ENCODE results near the gene PIGQ. TPM values are rescaled to one million over a fixed set of nuclear protein-coding genes. Genes with fewer than 3 reads are reported as not detected.

Gene PIGQ
- total RNA-seq, 1 donor from 2014 or later = 34.1 TPM

DNA sequence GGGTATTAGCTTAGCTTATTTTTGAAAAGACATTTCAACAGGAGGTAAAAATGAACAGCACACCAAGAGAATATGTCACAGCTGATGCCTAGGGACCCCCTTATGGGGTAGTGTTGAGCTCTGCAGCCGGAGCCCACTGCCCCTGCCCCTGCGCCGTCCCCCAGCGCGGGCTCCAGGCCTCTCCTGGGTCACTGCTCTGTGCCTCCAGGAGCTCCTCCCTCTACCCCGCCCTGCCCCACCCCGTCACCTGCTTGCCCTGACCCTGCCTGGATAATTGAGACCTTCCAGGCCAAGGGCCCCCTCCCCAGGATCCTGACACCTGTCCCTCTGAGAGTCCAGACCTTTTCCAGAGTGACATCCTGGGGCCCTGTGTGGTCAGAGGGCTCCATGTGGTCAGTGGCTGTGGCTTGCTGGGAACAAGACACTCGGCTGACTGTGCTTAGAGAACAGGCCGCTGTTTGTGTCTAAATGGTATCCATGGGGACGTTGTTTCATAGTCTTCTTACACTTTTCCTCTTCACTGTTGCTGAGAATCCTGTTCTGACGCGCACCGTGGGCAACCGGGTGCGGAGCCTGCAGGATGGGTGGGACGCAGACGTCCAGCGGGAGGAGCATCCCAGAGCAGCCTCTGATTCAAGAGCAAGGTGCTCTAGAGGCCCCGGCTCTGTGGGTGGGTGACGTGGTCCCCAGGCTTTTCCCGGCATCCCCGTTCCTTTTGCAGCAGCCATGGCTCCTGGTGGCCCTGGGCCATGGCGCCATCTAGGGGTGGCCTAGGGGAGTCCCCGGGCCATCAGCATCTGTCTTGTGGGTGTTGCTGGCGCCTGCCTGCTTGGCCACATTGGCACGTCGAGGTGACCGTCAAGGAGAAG is 41.0 kb downstream of the PIGQ start:
- H3K9me3 Mint-ChIP-seq (ENCODE audit: low read depth) = no peaks in the 10 kb centered on the region
- H3K36me3 Mint-ChIP-seq (ENCODE audit: low read depth) = no peaks in the 10 kb centered on the region
- DNase-seq (ENCODE audit: low spot score) = no peak
- H3K27ac Mint-ChIP-seq (ENCODE audit: unreplicated experiment) = no peak overlapping the region
- peak; percentile 74 for TF ChIP-seq CTCF (IDR thresholded peaks at IDR 0.05)
- H3K27me3 Mint-ChIP-seq (ENCODE audit: low read depth) = no peaks in the 10 kb centered on the region
- H3K4me1 Mint-ChIP-seq (ENCODE audit: low read depth) = peaks cover 2% of the 10 kb centered on the region
- H3K4me3 Mint-ChIP-seq (ENCODE audit: unreplicated experiment) = no peak overlapping the region

DNA sequence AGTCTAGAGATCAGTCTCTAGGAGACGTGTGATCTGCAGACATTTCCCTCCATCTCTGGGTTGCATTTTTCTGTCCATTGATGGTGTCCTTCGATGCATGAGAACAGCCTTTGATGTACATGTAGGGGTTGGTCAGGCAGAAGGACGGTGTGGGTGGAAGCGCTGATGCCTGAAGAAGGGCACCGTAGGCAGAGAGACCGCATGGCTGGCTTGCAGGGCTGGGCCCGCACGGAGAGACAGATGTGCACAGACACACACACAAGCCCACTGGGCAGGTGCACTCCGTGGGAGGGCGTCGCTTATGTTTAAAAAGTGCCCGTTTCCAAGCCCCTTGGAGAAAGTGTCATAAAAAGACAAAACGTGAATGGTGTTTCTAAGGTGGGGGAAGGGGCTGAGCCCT is 45.4 kb downstream of the PIGQ start:
- H3K36me3 Mint-ChIP-seq (ENCODE audit: low read depth) = no peaks in the 10 kb centered on the region
- no peaks in the 10 kb centered on the region for H3K9me3 Mint-ChIP-seq (ENCODE audit: low read depth)

DNA sequence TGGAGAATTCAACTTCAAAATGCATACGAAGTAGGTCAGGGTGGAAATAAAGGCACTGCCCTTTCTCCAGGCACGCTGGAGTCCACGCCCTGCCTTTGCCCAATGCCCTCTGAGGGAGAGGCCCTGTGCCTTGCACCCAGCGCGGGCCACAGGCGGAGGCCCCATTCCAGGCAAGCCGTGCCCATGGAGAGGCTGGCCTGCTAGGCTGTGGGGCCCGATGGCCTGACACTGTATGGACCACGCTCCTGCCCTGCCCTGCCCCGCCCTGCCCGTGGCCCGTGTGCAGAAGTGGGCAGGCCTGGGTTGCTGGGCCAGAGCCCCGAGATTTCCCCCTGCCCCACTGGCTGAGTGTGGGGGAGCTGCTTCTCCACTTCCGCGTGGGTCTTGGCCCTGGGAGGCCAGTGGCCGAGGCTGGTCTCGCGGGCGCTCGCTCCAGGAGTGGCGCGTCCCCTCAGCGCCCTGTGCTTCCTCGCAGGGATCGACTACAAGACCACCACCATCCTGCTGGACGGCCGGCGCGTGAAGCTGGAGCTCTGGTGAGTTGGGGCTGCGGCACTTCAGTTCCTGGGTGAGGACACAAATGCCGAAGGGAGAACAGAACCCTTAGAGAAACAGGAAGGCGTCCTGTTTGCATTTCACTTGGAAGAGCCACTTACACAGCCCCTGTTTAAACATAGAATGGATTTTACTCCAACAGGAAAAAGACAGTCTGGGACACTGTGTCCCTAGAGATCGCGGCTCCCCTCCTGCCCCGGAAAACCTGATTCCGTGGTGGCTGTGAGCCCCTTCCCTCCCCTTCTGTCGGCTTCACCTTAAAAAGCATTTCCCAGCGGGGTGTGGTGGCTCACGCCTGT is 47.2 kb downstream of the PIGQ start:
- H3K27me3 Mint-ChIP-seq (ENCODE audit: low read depth) = no peaks in the 10 kb centered on the region
- TF ChIP-seq CTCF (IDR thresholded peaks at IDR 0.05) = no peak
- peak; percentile 91 for DNase-seq (ENCODE audit: low spot score)
- no peaks in the 10 kb centered on the region for H3K36me3 Mint-ChIP-seq (ENCODE audit: low read depth)
- H3K9me3 Mint-ChIP-seq (ENCODE audit: low read depth) = no peaks in the 10 kb centered on the region
- no peak overlapping the region for H3K4me3 Mint-ChIP-seq (ENCODE audit: unreplicated experiment)
- peaks cover 6% of the 10 kb centered on the region for H3K4me1 Mint-ChIP-seq (ENCODE audit: low read depth)
- H3K27ac Mint-ChIP-seq (ENCODE audit: unreplicated experiment) = no peak overlapping the region

More for the DNA sequence above, 45.4 kb downstream of the PIGQ start:
- Mint-ChIP-seq H3K4me1 (ENCODE audit: low read depth) (peaks cover 2% of the 10 kb centered on the region), H3K4me3 (ENCODE audit: unreplicated experiment) (no peak overlapping the region), H3K27ac (ENCODE audit: unreplicated experiment) (no peak overlapping the region), H3K27me3 (ENCODE audit: low read depth) (no peaks in the 10 kb centered on the region)
- TF ChIP-seq CTCF (IDR thresholded peaks at IDR 0.05) = no peak
- DNase-seq (ENCODE audit: low spot score) = no peak

DNA sequence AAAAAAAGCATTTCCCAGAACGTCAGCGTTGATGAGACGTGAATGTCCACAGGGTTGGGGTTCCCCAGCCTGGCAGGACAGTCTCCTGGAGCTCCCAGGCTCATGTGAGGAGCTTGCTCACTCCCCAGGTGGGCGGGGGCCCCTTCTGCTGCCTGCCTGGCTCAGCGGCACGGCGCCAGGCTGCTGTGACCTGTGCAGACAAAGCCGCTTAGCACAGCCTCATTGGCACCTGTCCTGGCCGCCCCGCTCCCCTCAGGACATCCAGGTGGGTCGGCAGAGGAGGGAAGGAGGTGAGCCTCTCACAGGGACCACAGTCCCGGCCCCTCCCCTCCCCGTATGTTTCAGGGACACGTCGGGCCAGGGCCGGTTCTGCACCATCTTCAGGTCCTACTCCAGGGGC is 48.1 kb downstream of the PIGQ start:
- no peak for TF ChIP-seq CTCF (IDR thresholded peaks at IDR 0.05)
- Mint-ChIP-seq H3K4me3 (ENCODE audit: unreplicated experiment) (no peak overlapping the region), H3K4me1 (ENCODE audit: low read depth) (peaks cover 12% of the 10 kb centered on the region), H3K27me3 (ENCODE audit: low read depth) (no peaks in the 10 kb centered on the region), H3K27ac (ENCODE audit: unreplicated experiment) (no peak overlapping the region), H3K36me3 (ENCODE audit: low read depth) (no peaks in the 10 kb centered on the region), H3K9me3 (ENCODE audit: low read depth) (no peaks in the 10 kb centered on the region)
- DNase-seq (ENCODE audit: low spot score) = peak; percentile 90

GRCh38 chr16:619476-620100 is 49.8 kb downstream of the PIGQ start:
- H3K4me1 Mint-ChIP-seq (ENCODE audit: low read depth) = peaks cover 12% of the 10 kb centered on the region
- no peaks in the 10 kb centered on the region for H3K9me3 Mint-ChIP-seq (ENCODE audit: low read depth)
- no peak overlapping the region for H3K4me3 Mint-ChIP-seq (ENCODE audit: unreplicated experiment)
- no peak overlapping the region for H3K27ac Mint-ChIP-seq (ENCODE audit: unreplicated experiment)
- no peak for TF ChIP-seq CTCF (IDR thresholded peaks at IDR 0.05)
- no peaks in the 10 kb centered on the region for H3K36me3 Mint-ChIP-seq (ENCODE audit: low read depth)
- no peaks in the 10 kb centered on the region for H3K27me3 Mint-ChIP-seq (ENCODE audit: low read depth)
- DNase-seq (ENCODE audit: low spot score) = peak; percentile 61
